ENCODE data around the gene MRPS31.
"Not testable (repeated sequence)": the region's sequence is repeated elsewhere in the genome, so short reads cannot be mapped to it uniquely, and the experiment has no call there.

GRCh38 chr13:40714433-40714832, 56.6 kb downstream of the MRPS31 start:
- not testable (repeated sequence) for TF ChIP-seq ZNF274 (IDR thresholded peaks at IDR 0.05; ENCODE audit: low read depth, low read length); YY1 (IDR thresholded peaks at IDR 0.05; ENCODE audit: insufficient read depth, insufficient read length); SUZ12 (IDR thresholded peaks at IDR 0.05; ENCODE audit: extremely low read depth, insufficient read depth, insufficient read length)

Data from NT2/D1 (cell line).